Activated CD8-positive, alpha-beta memory T cell treated with anti-CD3 and anti-CD28 coated beads, Interleukin-2, amount 10 ng/mL, durations not matched to agents 7 days and 5 days (primary cell): Measurements from ENCODE around the gene UQCC2. TPM values are rescaled to one million over a fixed set of nuclear protein-coding genes. Genes with fewer than 3 reads are reported as not detected.

Experiments
- ATAC-seq: fragments of 150-1000 bp; cut with Tn5 transposase; one replicate; pipeline ENCODE4 v1.10.0; 2021; ENCODE audit warnings: moderate library complexity
- CTCF ChIA-PET: fragments of 350-600 bp; sonication (Branson Sonifier 250); formaldehyde crosslinking; loops from one replicate; lab custom pipeline; 2021; ENCODE audit warnings: antibody characterized with exemption; lab: Charles Lee
- DNase-seq: peaks from one replicate; pipeline ENCODE4 v3.0.0-alpha.2; 2020
- H3K27ac Mint-ChIP-seq: one replicate; pipeline ENCODE4 v1.8.0; 2021; ENCODE audit warnings: mild to moderate bottlenecking, mixed read lengths
- H3K27me3 Mint-ChIP-seq: one replicate; pipeline ENCODE4 v1.8.0; 2021; ENCODE audit warnings: mixed read lengths
- H3K36me3 Mint-ChIP-seq: one replicate; pipeline ENCODE4 v1.8.0; 2021; ENCODE audit warnings: mild to moderate bottlenecking, mixed read lengths
- H3K4me1 Mint-ChIP-seq: one replicate; pipeline ENCODE4 v1.8.0; 2021; ENCODE audit warnings: mixed read lengths
- H3K4me3 Mint-ChIP-seq: one replicate; pipeline ENCODE4 v1.8.0; 2021; ENCODE audit warnings: mild to moderate bottlenecking, moderate library complexity, mixed read lengths
- H3K9me3 Mint-ChIP-seq: one replicate; pipeline ENCODE4 v1.8.0; 2022; ENCODE audit warnings: low read depth, mixed read lengths
- total RNA-seq, 2 experiments: library from RNA; stranded (reverse); gene quantifications; one replicate each; pipeline ENCODE4 v1.2.3, GENCODE V29; 2021

The UQCC2 gene
- total RNA-seq, 2 experiments from 2014 or later = 94.8 to 108 TPM

DNA sequence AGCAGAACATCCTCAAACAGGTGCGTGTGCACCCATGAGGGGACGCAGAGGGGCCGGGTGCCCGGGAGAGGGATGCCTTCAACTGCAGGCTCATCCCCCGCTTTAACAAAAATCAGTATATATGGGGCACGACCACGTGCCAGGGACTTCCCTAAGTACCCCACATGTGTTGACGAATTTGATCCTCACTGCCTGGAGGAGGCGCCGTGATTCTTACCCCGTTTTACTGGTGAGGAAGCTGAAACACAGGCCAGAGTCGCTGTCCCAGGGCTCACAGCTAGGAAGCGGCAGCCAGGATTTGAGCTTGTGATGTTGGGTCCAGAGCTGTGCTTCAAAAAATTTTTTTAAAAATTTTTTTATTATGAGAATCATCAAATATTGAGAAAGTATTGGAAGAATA is 45.5 kb downstream of the UQCC2 start:
- Mint-ChIP-seq H3K4me1 (peaks cover 5% of the 10 kb centered on the region), H3K9me3 (no peaks in the 10 kb centered on the region), H3K36me3 (peaks cover 27% of the 10 kb centered on the region), H3K4me3 (no peak overlapping the region), H3K27me3 (no peaks in the 10 kb centered on the region), H3K27ac (no peak overlapping the region)
- CTCF ChIA-PET = interaction anchor here (0.8 kb wide), 1 partner anchor 17 kb away, joined by 3 read pairs; no protein-coding TSS in a partner anchor
- no peak for DNase-seq
- ATAC-seq = no peak

DNA sequence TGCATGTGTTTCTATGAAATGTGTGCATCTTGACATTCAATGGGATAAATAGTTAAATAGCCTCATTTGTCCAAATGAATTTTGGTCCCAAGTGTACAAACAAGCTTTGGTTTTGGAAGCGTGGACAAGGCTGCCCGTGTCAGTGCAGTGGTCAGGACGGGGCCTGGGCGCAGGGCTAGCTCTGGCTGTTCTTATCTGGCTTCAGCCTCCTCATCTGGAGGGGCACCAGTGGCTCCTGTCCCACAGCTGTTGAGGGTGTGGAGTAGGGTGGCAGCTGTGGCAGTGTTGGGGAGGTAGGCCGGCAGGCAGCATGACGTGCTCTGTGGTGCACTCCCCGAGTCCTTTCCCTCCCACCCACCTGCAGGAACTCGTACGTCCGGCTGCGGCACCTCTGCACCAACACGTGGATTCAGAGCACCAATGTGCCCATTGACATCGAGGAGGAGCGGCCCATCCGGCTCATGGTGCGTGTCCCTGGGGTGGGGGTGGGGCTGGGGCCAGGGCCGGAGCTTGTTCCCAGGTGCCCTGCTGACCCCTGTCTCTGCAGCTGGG is 46.9 kb downstream of the UQCC2 start:
- CTCF ChIA-PET = no interaction called here
- no peak for ATAC-seq
- no peaks in the 10 kb centered on the region for H3K9me3 Mint-ChIP-seq
- H3K27ac Mint-ChIP-seq = no peak overlapping the region
- H3K36me3 Mint-ChIP-seq = peaks cover 21% of the 10 kb centered on the region
- no peak for DNase-seq
- no peak overlapping the region for H3K4me3 Mint-ChIP-seq
- no peaks in the 10 kb centered on the region for H3K27me3 Mint-ChIP-seq
- H3K4me1 Mint-ChIP-seq = peaks cover 5% of the 10 kb centered on the region

DNA sequence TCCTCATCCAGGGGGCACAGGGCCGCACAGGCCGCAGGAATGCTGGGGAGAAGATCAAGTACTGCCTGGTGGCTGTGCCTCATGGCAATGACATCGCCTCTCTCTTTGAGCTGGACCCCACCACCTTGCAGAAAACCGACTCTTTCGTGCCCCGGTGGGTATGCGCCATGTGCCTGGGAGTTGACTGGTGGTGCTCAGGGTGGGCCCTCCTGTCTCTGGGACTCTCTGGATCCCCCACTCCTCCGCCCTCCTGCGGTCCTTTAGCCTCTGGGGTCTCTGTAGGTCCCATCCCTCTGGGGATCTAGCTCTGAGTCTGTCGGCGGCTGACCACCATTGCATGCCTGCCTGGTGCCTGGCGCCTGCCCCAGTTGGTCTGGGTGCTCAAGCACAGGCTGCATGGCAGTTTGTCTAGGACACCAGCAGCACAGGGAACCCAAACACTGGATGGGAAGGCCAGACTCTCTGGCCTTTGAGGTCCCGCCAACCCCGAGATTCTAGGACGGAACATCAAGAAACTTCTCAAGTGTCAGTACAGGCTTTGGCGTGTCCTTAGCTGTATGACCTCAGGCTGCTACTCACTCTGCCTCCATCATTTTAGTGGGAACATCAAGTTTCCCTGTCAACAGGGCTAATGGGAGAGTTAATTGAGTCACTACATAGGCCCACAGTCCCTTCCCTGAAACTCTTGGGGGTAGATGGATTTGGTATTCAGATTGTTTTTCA is 47.6 kb downstream of the UQCC2 start:
- Mint-ChIP-seq H3K27me3 (no peaks in the 10 kb centered on the region), H3K4me3 (no peak overlapping the region), H3K4me1 (peaks cover 5% of the 10 kb centered on the region), H3K36me3 (peaks cover 17% of the 10 kb centered on the region), H3K27ac (peak overlapping the region; percentile 54), H3K9me3 (no peaks in the 10 kb centered on the region)
- ATAC-seq (no peak), DNase-seq (no peak)
- CTCF ChIA-PET = interaction anchor here (0.6 kb wide), 1 partner anchor 328 kb away, joined by 3 read pairs; no protein-coding TSS in a partner anchor

- H3K4me1 Mint-ChIP-seq = no peaks in the 10 kb centered on the region
- H3K9me3 Mint-ChIP-seq = no peaks in the 10 kb centered on the region
- DNase-seq (no peak), ATAC-seq (no peak)
- H3K4me3 Mint-ChIP-seq = no peak overlapping the region
- H3K27me3 Mint-ChIP-seq = no peaks in the 10 kb centered on the region
- H3K27ac Mint-ChIP-seq = no peak overlapping the region
- peaks cover 12% of the 10 kb centered on the region for H3K36me3 Mint-ChIP-seq
- CTCF ChIA-PET = no interaction called here
Measured at GRCh38 chr6:33663028-33663427, 48.5 kb downstream of the UQCC2 start.

DNA sequence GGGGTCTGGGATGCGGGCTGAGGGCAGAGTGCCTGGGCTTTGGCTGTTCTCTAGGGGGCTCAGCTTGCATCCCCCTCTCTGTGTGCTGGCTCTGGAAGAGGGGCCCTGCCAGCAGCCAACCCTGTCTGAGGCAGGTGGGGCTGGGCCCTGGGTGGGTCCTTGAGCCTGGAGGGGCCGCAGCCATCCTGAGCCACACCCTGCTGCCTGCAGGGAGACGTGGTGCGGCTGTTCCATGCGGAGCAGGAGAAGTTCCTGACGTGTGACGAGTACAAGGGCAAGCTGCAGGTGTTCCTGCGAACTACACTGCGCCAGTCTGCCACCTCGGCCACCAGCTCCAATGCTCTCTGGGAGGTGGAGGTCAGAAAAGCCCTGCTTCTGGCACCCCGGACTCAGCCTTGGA is 49.2 kb downstream of the UQCC2 start:
- DNase-seq (no peak), ATAC-seq (no peak)
- no peak overlapping the region for H3K27ac Mint-ChIP-seq
- H3K36me3 Mint-ChIP-seq = peaks cover 10% of the 10 kb centered on the region
- CTCF ChIA-PET = interaction anchor here (1.1 kb wide), 1 partner anchor 54 kb away, joined by 3 read pairs; no protein-coding TSS in a partner anchor
- no peak overlapping the region for H3K4me3 Mint-ChIP-seq
- no peaks in the 10 kb centered on the region for H3K27me3 Mint-ChIP-seq
- no peaks in the 10 kb centered on the region for H3K4me1 Mint-ChIP-seq
- H3K9me3 Mint-ChIP-seq = no peaks in the 10 kb centered on the region

DNA sequence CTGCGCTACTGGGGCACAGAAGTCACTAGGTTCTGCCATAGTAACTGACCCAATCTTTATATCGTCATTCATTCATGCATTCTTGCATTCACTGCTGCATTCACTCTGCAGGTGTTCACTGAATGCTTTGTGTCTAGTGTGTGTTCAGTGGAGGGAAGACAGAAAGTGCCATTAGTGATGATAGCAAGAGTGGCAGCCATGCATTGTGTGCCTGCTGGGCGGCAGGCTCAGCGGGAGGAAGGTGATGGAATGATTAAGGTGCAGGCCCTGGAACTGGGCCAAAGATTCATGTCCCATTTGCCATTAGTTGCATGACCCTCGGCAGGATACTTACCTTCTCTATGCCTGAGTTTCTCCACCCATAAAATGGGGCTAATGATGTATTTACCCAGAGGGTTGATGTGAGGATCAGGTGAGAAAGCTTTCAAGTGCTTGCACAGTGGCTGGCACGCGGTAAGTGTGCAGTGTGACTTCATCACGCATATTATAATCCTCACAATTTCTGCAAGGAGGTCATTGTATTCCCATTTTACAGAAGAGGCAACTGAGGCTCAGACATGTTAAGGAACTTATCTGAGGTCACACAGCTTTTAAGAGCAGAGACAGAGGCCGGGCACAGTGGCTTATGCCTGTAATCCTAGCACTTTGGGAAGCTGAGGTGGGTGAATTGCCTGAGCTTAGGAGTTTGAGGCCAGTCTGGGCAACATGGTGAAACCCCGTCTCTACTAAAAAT is 50.2 kb downstream of the UQCC2 start:
- DNase-seq = no peak
- Mint-ChIP-seq H3K27me3 (no peaks in the 10 kb centered on the region), H3K4me3 (no peak overlapping the region), H3K27ac (no peak overlapping the region), H3K36me3 (peaks cover 6% of the 10 kb centered on the region), H3K4me1 (no peaks in the 10 kb centered on the region), H3K9me3 (no peaks in the 10 kb centered on the region)
- CTCF ChIA-PET = interaction anchor here (1.1 kb wide), 1 partner anchor 53 kb away, joined by 3 read pairs; no protein-coding TSS in a partner anchor
- ATAC-seq = no peak

GRCh38 chr6:33659986-33660385 is 51.5 kb downstream of the UQCC2 start:
- ATAC-seq (no peak), DNase-seq (no peak)
- no peaks in the 10 kb centered on the region for H3K4me1 Mint-ChIP-seq
- CTCF ChIA-PET = no interaction called here
- no peaks in the 10 kb centered on the region for H3K9me3 Mint-ChIP-seq
- H3K27me3 Mint-ChIP-seq = no peaks in the 10 kb centered on the region
- peak overlapping the region; percentile 29 for H3K27ac Mint-ChIP-seq
- H3K4me3 Mint-ChIP-seq = no peak overlapping the region
- H3K36me3 Mint-ChIP-seq = peaks cover 5% of the 10 kb centered on the region

- CTCF ChIA-PET = no interaction called here
- Mint-ChIP-seq H3K4me1 (peaks cover 6% of the 10 kb centered on the region), H3K4me3 (no peak overlapping the region), H3K9me3 (no peaks in the 10 kb centered on the region), H3K36me3 (peaks cover 5% of the 10 kb centered on the region), H3K27ac (no peak overlapping the region), H3K27me3 (no peaks in the 10 kb centered on the region)
- DNase-seq = no peak
- no peak for ATAC-seq
Measured at GRCh38 chr6:33658982-33659689, 52.4 kb downstream of the UQCC2 start.

- Mint-ChIP-seq H3K36me3 (peaks cover 5% of the 10 kb centered on the region), H3K9me3 (no peaks in the 10 kb centered on the region), H3K4me1 (peaks cover 6% of the 10 kb centered on the region), H3K4me3 (no peak overlapping the region), H3K27me3 (no peaks in the 10 kb centered on the region), H3K27ac (no peak overlapping the region)
- ATAC-seq (no peak), DNase-seq (no peak)
- CTCF ChIA-PET = no interaction called here
Measured at GRCh38 chr6:33656844-33657243, 54.7 kb downstream of the UQCC2 start.

DNA sequence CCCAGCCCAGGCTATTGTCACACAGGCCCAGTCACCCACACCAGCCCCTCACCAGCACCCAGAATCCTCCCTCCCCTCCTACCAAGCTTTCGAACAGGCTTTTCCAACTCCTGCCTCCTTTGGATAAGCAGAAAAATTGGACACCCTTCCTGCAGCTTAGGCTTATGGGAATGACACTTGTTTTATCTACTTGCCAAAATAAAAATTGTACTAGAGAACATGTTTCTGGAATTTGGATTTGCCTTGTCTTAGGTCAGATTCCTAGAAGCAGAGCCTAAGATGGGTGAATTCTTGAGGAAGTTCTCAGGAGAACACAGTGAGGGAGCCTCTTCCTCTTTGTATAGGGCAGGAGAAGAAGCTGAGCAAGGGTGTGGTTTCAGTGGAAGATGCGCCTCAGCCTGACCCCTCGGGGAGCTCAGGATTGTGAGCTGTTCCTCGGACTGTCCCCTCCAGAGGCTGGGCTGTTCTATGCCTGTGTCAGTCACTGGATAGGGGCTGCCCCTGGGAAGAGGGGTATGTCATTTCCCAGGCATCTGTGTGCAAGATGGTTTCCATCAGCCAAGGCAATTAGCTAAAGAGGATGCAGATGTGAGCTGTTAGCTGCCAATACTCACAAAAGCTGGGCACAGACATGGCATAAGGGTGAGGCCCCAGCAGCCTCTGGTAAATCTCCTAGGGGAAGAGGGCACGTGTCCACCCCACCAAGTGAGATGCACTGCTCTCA is 56.5 kb downstream of the UQCC2 start:
- Mint-ChIP-seq H3K27me3 (no peaks in the 10 kb centered on the region), H3K27ac (no peak overlapping the region), H3K36me3 (peaks cover 2% of the 10 kb centered on the region), H3K4me1 (peaks cover 8% of the 10 kb centered on the region), H3K4me3 (no peak overlapping the region), H3K9me3 (no peaks in the 10 kb centered on the region)
- ATAC-seq (no peak), DNase-seq (no peak)
- CTCF ChIA-PET = interaction anchor here (1.8 kb wide), 1 partner anchor 46 kb away, joined by 5 read pairs; no protein-coding TSS in a partner anchor

DNA sequence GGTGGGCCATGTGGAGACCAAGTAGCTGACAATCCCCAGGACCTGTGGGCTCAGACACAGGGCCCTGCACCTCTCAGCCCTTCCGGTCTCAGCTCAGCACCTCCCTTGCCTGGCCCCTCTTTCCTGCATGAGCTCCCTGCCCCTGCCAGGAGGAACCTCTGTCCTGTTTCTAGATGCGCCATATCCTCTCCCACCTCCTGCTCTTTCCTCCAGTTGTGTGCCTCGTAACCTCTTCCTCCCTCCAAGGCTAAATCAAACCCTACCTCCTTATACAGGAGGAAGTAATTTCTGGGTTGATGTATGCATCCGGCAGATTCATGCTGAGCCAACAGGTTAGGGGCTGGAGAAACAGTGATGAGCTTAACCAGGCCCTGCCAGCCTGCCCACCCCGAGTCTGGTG is 59.5 kb downstream of the UQCC2 start:
- ATAC-seq (no peak), DNase-seq (no peak)
- Mint-ChIP-seq H3K36me3 (peaks cover 13% of the 10 kb centered on the region), H3K27me3 (no peaks in the 10 kb centered on the region), H3K9me3 (no peaks in the 10 kb centered on the region), H3K4me1 (peaks cover 15% of the 10 kb centered on the region), H3K4me3 (no peak overlapping the region), H3K27ac (no peak overlapping the region)
- CTCF ChIA-PET = no interaction called here

- no peaks in the 10 kb centered on the region for H3K27me3 Mint-ChIP-seq
- no peak for ATAC-seq
- no peak for DNase-seq
- no peak overlapping the region for H3K4me3 Mint-ChIP-seq
- peaks cover 16% of the 10 kb centered on the region for H3K4me1 Mint-ChIP-seq
- H3K36me3 Mint-ChIP-seq = peaks cover 13% of the 10 kb centered on the region
- H3K9me3 Mint-ChIP-seq = no peaks in the 10 kb centered on the region
- CTCF ChIA-PET = no interaction called here
- peak overlapping the region; percentile 36 for H3K27ac Mint-ChIP-seq
Measured at GRCh38 chr6:33651403-33651802, 60.1 kb downstream of the UQCC2 start.
